ENCODE data around the gene SLC25A34. TPM values are rescaled to one million over a fixed set of nuclear protein-coding genes. Genes with fewer than 3 reads are reported as not detected.

The SLC25A34 gene
- total RNA-seq, 2 experiments from 2014 or later, result 1.4 to 2.2 TPM

GRCh38 chr1:15717418-15718125 is 18.5 kb upstream of the SLC25A34 start:
- H3K9me2 ChIP-seq (ENCODE audit: insufficient read depth, low read length), result no peaks in the 10 kb centered on the region
- H3K4me3 ChIP-seq (ENCODE audit: low read depth, low read length, poor library complexity, severe bottlenecking), result no peak overlapping the region
- DNase-seq (ENCODE audit: low spot score), result no peak
- no TSS peak for BruUV-seq (replicated peaks)
- ChIA-PET CTCF (ENCODE audit: unreplicated experiment) (no interaction called here), POLR2A (interaction anchor here (0.6 kb wide), 1 partner anchor 1324 kb away, joined by 4 read pairs; no protein-coding TSS in a partner anchor)
- H3K4me1 ChIP-seq (ENCODE audit: insufficient read depth, low read length, poor library complexity, severe bottlenecking), result no peaks in the 10 kb centered on the region
- intact Hi-C loops (cut with micrococcal nuclease; ENCODE audit: unreplicated experiment), result no loop called here
- TF ChIP-seq EZH2phosphoT487 (IDR thresholded peaks at IDR 0.05; ENCODE audit: borderline replicate concordance, low read depth, low read length), result no peak
- TF ChIP-seq, protein P1, sequence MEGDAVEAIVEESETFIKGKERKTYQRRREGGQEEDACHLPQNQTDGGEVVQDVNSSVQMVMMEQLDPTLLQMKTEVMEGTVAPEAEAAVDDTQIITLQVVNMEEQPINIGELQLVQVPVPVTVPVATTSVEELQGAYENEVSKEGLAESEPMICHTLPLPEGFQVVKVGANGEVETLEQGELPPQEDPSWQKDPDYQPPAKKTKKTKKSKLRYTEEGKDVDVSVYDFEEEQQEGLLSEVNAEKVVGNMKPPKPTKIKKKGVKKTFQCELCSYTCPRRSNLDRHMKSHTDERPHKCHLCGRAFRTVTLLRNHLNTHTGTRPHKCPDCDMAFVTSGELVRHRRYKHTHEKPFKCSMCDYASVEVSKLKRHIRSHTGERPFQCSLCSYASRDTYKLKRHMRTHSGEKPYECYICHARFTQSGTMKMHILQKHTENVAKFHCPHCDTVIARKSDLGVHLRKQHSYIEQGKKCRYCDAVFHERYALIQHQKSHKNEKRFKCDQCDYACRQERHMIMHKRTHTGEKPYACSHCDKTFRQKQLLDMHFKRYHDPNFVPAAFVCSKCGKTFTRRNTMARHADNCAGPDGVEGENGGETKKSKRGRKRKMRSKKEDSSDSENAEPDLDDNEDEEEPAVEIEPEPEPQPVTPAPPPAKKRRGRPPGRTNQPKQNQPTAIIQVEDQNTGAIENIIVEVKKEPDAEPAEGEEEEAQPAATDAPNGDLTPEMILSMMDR (conservative IDR thresholded peaks at IDR 0.05; ENCODE audit: low read length), result no peak
- H3K4me2 ChIP-seq (ENCODE audit: low read length), result no peak overlapping the region
- H3K36me3 ChIP-seq (ENCODE audit: insufficient read depth, low read length), result peaks cover 35% of the 10 kb centered on the region
- H3K27ac ChIP-seq (ENCODE audit: low read depth, low read length, poor library complexity, severe bottlenecking), result no peak overlapping the region
- H3K9me3 ChIP-seq (ENCODE audit: low read length), result no peaks in the 10 kb centered on the region
- H2AFZ ChIP-seq (ENCODE audit: low read length), result no peak overlapping the region
- no peaks in the 10 kb centered on the region for H3K79me2 ChIP-seq (ENCODE audit: insufficient read depth, low read depth, low read length)
- H4K20me1 ChIP-seq (ENCODE audit: insufficient read depth, low read length), result peaks cover 5% of the 10 kb centered on the region; the same call in 1 of the 2 replicates

GRCh38 chr1:15718199-15718601 is 17.9 kb upstream of the SLC25A34 start:
- Histone ChIP-seq H3K36me3 (ENCODE audit: insufficient read depth, low read length) (peaks cover 35% of the 10 kb centered on the region), H3K4me1 (ENCODE audit: insufficient read depth, low read length, poor library complexity, severe bottlenecking) (no peaks in the 10 kb centered on the region), H3K9me2 (ENCODE audit: insufficient read depth, low read length) (no peaks in the 10 kb centered on the region), H3K79me2 (ENCODE audit: insufficient read depth, low read depth, low read length) (no peaks in the 10 kb centered on the region), H3K9me3 (ENCODE audit: low read length) (no peaks in the 10 kb centered on the region), H2AFZ (ENCODE audit: low read length) (no peak overlapping the region), H4K20me1 (ENCODE audit: insufficient read depth, low read length) (peaks cover 5% of the 10 kb centered on the region; the same call in 1 of the 2 replicates), H3K4me2 (ENCODE audit: low read length) (no peak overlapping the region), H3K4me3 (ENCODE audit: low read depth, low read length, poor library complexity, severe bottlenecking) (no peak overlapping the region), H3K27ac (ENCODE audit: low read depth, low read length, poor library complexity, severe bottlenecking) (no peak overlapping the region)
- no TSS peak for BruUV-seq (replicated peaks)
- intact Hi-C loops (cut with micrococcal nuclease; ENCODE audit: unreplicated experiment), result no loop called here
- TF ChIP-seq EZH2phosphoT487 (IDR thresholded peaks at IDR 0.05; ENCODE audit: borderline replicate concordance, low read depth, low read length), result no peak
- no peak for DNase-seq (ENCODE audit: low spot score)
- POLR2A ChIA-PET, result no interaction called here
- CTCF ChIA-PET (ENCODE audit: unreplicated experiment), result no interaction called here

DNA sequence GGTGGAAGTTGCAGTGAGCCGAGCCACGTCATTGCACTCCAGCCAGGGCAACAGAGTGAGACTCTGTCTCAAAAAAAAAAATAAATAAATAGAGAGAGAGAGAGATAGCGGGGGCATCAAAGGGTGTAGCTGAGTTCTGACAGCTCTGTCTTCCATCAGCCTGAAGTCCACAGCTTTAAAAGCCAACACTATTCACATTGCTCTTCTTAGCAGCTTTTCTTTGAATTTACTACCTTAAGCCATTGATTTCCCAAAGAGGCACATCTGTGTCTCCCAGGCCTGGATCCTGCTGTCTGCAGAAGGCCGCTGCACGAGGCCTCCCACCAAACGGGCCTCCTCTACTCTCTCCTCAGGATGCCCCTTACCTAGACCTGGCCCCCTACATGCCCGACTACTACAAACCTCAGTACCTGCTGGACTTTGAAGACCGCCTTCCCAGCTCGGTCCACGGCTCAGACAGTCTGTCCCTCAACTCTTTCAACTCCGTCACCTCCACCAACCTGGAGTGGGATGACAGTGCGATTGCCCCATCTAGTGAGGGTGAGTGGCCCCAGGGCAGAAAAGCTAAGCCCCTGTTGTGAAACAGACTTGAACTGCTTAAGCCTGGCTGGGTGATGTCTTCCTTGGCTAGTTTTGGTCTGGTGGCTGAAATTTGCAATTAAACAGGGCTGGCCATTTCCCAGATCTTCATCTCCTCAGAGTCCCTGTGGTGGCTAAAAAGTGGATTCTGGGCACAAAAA is 16.5 kb upstream of the SLC25A34 start:
- CTCF ChIA-PET (ENCODE audit: unreplicated experiment), result no interaction called here
- intact Hi-C loops (cut with micrococcal nuclease; ENCODE audit: unreplicated experiment), result no loop called here
- TF ChIP-seq, protein P1 (conservative IDR thresholded peaks at IDR 0.05; ENCODE audit: low read length), result peak; percentile 48
- TF ChIP-seq EZH2phosphoT487 (IDR thresholded peaks at IDR 0.05; ENCODE audit: borderline replicate concordance, low read depth, low read length), result no peak
- Histone ChIP-seq H3K36me3 (ENCODE audit: insufficient read depth, low read length) (peaks cover 35% of the 10 kb centered on the region), H3K4me2 (ENCODE audit: low read length) (no peak overlapping the region), H3K79me2 (ENCODE audit: insufficient read depth, low read depth, low read length) (no peaks in the 10 kb centered on the region), H4K20me1 (ENCODE audit: insufficient read depth, low read length) (peaks cover 3% of the 10 kb centered on the region; the same call in 1 of the 2 replicates), H3K9me3 (ENCODE audit: low read length) (no peaks in the 10 kb centered on the region), H2AFZ (ENCODE audit: low read length) (no peak overlapping the region), H3K27ac (ENCODE audit: low read depth, low read length, poor library complexity, severe bottlenecking) (no peak overlapping the region), H3K4me3 (ENCODE audit: low read depth, low read length, poor library complexity, severe bottlenecking) (no peak overlapping the region), H3K9me2 (ENCODE audit: insufficient read depth, low read length) (no peaks in the 10 kb centered on the region), H3K4me1 (ENCODE audit: insufficient read depth, low read length, poor library complexity, severe bottlenecking) (no peaks in the 10 kb centered on the region)
- peak; percentile 13 for DNase-seq (ENCODE audit: low spot score)
- BruUV-seq (replicated peaks), result no TSS peak
- POLR2A ChIA-PET, result interaction anchor here (0.6 kb wide), 1 partner anchor 759 kb away, joined by 4 read pairs; no protein-coding TSS in a partner anchor
